WTC11 (cell line): ENCODE results near the gene MAGI2. TPM values are rescaled to one million over a fixed set of nuclear protein-coding genes. Genes with fewer than 3 reads are reported as not detected.

Experiments used
- ATAC-seq: fragments of 200-7000 bp; cut with Tn5 transposase; 2 replicates; pipeline ENCODE4 v1.10.0; 2021; ENCODE audit warnings: mild to moderate bottlenecking, moderate library complexity
- CTCF ChIA-PET: fragments of 300-600 bp; sonication (Branson Sonifier 250); formaldehyde crosslinking; loops from one replicate; lab custom pipeline; 2021; ENCODE audit warnings: antibody characterized with exemption; lab: Charles Lee
- POLR2A ChIA-PET: fragments of 350-600 bp; sonication (Branson Sonifier 250); formaldehyde crosslinking; loops from one replicate; lab custom pipeline; 2021; ENCODE audit warnings: antibody characterized with exemption; lab: Charles Lee
- DNase-seq: peaks from one replicate; pipeline ENCODE4 v3.0.0; 2021; ENCODE audit warnings: low spot score
- H3K27ac Mint-ChIP-seq: 2 replicates; pipeline ENCODE4 v1.8.0; 2021; ENCODE audit warnings: mixed read lengths
- H3K27me3 Mint-ChIP-seq: 2 replicates; pipeline ENCODE4 v1.8.0; 2021; ENCODE audit warnings: low read depth, mild to moderate bottlenecking, moderate library complexity, mixed read lengths
- H3K36me3 Mint-ChIP-seq: 2 replicates; pipeline ENCODE4 v1.8.0; 2021; ENCODE audit warnings: mixed read lengths
- H3K4me1 Mint-ChIP-seq: 2 replicates; pipeline ENCODE4 v1.8.0; 2022; ENCODE audit warnings: mixed read lengths
- H3K4me3 Mint-ChIP-seq: 2 replicates; pipeline ENCODE4 v1.8.0; 2021; ENCODE audit warnings: mild to moderate bottlenecking, moderate library complexity, mixed read lengths
- H3K9me3 Mint-ChIP-seq: 2 replicates; pipeline ENCODE4 v1.8.0; 2021; ENCODE audit warnings: mixed read lengths
- CREB1 ChIP-seq: sonication (generic); formaldehyde crosslinking; IDR thresholded peaks from 2 replicates; pipeline ENCODE4 v1.8.0; 2023; ENCODE audit warnings: mild to moderate bottlenecking, missing genetic modification reagents
- GRHL2 ChIP-seq: fragments of 250-450 bp; sonication (Bioruptor Pico); IDR thresholded peaks from 2 replicates; pipeline ENCODE4 v1.8.0; 2022; ENCODE audit warnings: mild to moderate bottlenecking, moderate library complexity; ENCODE audit not compliant: insufficient replicate concordance, severe bottlenecking
- NFE2L1 ChIP-seq: sonication (generic); formaldehyde crosslinking; IDR thresholded peaks from 2 replicates; pipeline ENCODE4 v1.8.1; 2023; ENCODE audit warnings: missing genetic modification reagents
- PRRX2 ChIP-seq: fragments of 250-450 bp; sonication (Bioruptor Pico); IDR thresholded peaks from 2 replicates; pipeline ENCODE4 v1.8.0; 2021; ENCODE audit warnings: mild to moderate bottlenecking
- RELA ChIP-seq: sonication (generic); formaldehyde crosslinking; IDR thresholded peaks from 2 replicates; pipeline ENCODE4 v1.8.1; 2022; ENCODE audit warnings: missing genetic modification reagents, mild to moderate bottlenecking, borderline replicate concordance
- RORB ChIP-seq: fragments of 250-450 bp; sonication (Bioruptor Pico); IDR thresholded peaks from 2 replicates; pipeline ENCODE4 v1.9.0; 2021; ENCODE audit warnings: mild to moderate bottlenecking
- SMAD4 ChIP-seq: sonication (generic); formaldehyde crosslinking; IDR thresholded peaks from 2 replicates; pipeline ENCODE4 v1.8.0; 2022; ENCODE audit warnings: mild to moderate bottlenecking, missing genetic modification reagents
- TP53 ChIP-seq: sonication (generic); formaldehyde crosslinking; IDR thresholded peaks from 2 replicates; pipeline ENCODE4 v1.8.1; 2023; ENCODE audit warnings: mild to moderate bottlenecking, missing genetic modification reagents
- ZNF121 ChIP-seq: sonication (generic); formaldehyde crosslinking; IDR thresholded peaks from 2 replicates; pipeline ENCODE4 v1.8.0; 2023; ENCODE audit warnings: missing genetic modification reagents
- ZNF232 ChIP-seq: sonication (generic); formaldehyde crosslinking; IDR thresholded peaks from 2 replicates; pipeline ENCODE4 v1.8.0; 2022; ENCODE audit warnings: mild to moderate bottlenecking, missing genetic modification reagents
- ZNF396 ChIP-seq: fragments of 250-450 bp; sonication (Bioruptor Pico); IDR thresholded peaks from 2 replicates; pipeline ENCODE4 v1.8.0; 2021; ENCODE audit warnings: mild to moderate bottlenecking, moderate library complexity, borderline replicate concordance
- ZNF423 ChIP-seq: fragments of 250-450 bp; sonication (Bioruptor Pico); IDR thresholded peaks from 2 replicates; pipeline ENCODE4 v2.1.2; 2022; ENCODE audit warnings: mild to moderate bottlenecking, moderate library complexity
- total RNA-seq: library from RNA; stranded (reverse); gene quantifications from 3 replicates; pipeline ENCODE4 v1.2.3, GENCODE V29; 2021
- TF ChIP-seq, protein P1 (sequence below): sonication (generic); formaldehyde crosslinking; IDR thresholded peaks from 2 replicates; pipeline ENCODE4 v1.8.1; 2023; ENCODE audit warnings: mild to moderate bottlenecking, missing genetic modification reagents
- TF ChIP-seq, protein P2 (sequence below): sonication (generic); formaldehyde crosslinking; IDR thresholded peaks from 2 replicates; pipeline ENCODE4 v1.8.0; 2023; ENCODE audit warnings: missing genetic modification reagents
- TF ChIP-seq, protein P3 (sequence below): fragments of 250-450 bp; sonication (Bioruptor Pico); IDR thresholded peaks from 2 replicates; pipeline ENCODE4 v1.9.0; 2021; ENCODE audit warnings: moderate library complexity, mild to moderate bottlenecking, inconsistent platforms, borderline replicate concordance
- TF ChIP-seq, protein P4 (sequence below): fragments of 250-450 bp; sonication (Bioruptor Pico); IDR thresholded peaks from 2 replicates; pipeline ENCODE4 v2.1.2; 2022; ENCODE audit warnings: mild to moderate bottlenecking, moderate library complexity
- TF ChIP-seq, protein P5 (sequence below): fragments of 250-450 bp; sonication (Bioruptor Pico); IDR thresholded peaks from 2 replicates; pipeline ENCODE4 v1.8.0; 2021; ENCODE audit warnings: mild to moderate bottlenecking
- TF ChIP-seq, protein P6 (sequence below): fragments of 250-450 bp; sonication (Bioruptor Pico); IDR thresholded peaks from 2 replicates; pipeline ENCODE4 v1.9.0; 2021; ENCODE audit warnings: mild to moderate bottlenecking
- TF ChIP-seq, protein P7 (sequence below): sonication (generic); formaldehyde crosslinking; IDR thresholded peaks from 2 replicates; pipeline ENCODE4 v1.8.1; 2022; ENCODE audit warnings: mild to moderate bottlenecking, moderate library complexity, missing genetic modification reagents

Gene MAGI2
- total RNA-seq, 1 experiment from 2014 or later, result 26.6 TPM

DNA sequence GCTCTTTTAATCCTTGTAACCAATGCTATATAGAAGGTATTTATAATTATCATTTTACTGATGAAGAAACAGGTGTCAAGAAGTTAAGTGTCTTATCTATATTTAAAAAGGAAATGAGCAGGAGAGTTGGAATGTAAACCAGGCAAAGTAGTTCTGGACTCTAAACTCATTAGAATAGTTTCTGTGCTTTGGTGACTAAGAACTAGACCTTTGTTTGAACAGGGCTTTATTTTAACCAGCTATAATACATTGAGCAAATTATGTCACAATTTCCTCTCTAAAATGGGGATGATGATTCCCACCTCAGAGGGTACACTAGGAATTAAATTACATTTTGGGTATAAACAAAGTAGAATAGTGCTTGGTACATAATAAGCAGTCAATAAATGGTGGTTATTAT lies 236.0 kb downstream of the MAGI2 start:
- TF ChIP-seq GRHL2 (CRISPR knock-in tag), result no peak
- no peak for TF ChIP-seq NFE2L1 (CRISPR knock-in tag)
- TF ChIP-seq ZNF396 (CRISPR knock-in tag), result no peak
- TF ChIP-seq, protein P1, sequence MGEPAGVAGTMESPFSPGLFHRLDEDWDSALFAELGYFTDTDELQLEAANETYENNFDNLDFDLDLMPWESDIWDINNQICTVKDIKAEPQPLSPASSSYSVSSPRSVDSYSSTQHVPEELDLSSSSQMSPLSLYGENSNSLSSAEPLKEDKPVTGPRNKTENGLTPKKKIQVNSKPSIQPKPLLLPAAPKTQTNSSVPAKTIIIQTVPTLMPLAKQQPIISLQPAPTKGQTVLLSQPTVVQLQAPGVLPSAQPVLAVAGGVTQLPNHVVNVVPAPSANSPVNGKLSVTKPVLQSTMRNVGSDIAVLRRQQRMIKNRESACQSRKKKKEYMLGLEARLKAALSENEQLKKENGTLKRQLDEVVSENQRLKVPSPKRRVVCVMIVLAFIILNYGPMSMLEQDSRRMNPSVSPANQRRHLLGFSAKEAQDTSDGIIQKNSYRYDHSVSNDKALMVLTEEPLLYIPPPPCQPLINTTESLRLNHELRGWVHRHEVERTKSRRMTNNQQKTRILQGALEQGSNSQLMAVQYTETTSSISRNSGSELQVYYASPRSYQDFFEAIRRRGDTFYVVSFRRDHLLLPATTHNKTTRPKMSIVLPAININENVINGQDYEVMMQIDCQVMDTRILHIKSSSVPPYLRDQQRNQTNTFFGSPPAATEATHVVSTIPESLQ (CRISPR knock-in tag), result no peak
- TF ChIP-seq CREB1 (CRISPR knock-in tag), result no peak
- no peak for TF ChIP-seq TP53 (CRISPR knock-in tag)
- TF ChIP-seq RELA, result no peak
- TF ChIP-seq, protein P2, sequence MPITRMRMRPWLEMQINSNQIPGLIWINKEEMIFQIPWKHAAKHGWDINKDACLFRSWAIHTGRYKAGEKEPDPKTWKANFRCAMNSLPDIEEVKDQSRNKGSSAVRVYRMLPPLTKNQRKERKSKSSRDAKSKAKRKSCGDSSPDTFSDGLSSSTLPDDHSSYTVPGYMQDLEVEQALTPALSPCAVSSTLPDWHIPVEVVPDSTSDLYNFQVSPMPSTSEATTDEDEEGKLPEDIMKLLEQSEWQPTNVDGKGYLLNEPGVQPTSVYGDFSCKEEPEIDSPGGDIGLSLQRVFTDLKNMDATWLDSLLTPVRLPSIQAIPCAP, result no peak
- TF ChIP-seq ZNF232, result no peak
- no peak for TF ChIP-seq SMAD4 (CRISPR knock-in tag)
- no peak for TF ChIP-seq RORB (CRISPR knock-in tag)
- TF ChIP-seq, protein P3, sequence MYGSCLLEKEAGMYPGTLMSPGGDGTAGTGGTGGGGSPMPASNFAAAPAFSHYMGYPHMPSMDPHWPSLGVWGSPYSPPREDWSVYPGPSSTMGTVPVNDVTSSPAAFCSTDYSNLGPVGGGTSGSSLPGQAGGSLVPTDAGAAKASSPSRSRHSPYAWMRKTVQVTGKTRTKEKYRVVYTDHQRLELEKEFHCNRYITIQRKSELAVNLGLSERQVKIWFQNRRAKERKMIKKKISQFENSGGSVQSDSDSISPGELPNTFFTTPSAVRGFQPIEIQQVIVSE (CRISPR knock-in tag), result no peak
- TF ChIP-seq, protein P4, sequence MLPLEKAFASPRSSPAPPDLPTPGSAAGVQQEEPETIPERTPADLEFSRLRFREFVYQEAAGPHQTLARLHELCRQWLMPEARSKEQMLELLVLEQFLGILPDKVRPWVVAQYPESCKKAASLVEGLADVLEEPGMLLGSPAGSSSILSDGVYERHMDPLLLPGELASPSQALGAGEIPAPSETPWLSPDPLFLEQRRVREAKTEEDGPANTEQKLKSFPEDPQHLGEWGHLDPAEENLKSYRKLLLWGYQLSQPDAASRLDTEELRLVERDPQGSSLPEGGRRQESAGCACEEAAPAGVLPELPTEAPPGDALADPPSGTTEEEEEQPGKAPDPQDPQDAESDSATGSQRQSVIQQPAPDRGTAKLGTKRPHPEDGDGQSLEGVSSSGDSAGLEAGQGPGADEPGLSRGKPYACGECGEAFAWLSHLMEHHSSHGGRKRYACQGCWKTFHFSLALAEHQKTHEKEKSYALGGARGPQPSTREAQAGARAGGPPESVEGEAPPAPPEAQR (CRISPR knock-in tag), result no peak
- TF ChIP-seq ZNF423 (CRISPR knock-in tag), result no peak
- no peak for TF ChIP-seq ZNF121 (CRISPR knock-in tag)
- TF ChIP-seq, protein P5, sequence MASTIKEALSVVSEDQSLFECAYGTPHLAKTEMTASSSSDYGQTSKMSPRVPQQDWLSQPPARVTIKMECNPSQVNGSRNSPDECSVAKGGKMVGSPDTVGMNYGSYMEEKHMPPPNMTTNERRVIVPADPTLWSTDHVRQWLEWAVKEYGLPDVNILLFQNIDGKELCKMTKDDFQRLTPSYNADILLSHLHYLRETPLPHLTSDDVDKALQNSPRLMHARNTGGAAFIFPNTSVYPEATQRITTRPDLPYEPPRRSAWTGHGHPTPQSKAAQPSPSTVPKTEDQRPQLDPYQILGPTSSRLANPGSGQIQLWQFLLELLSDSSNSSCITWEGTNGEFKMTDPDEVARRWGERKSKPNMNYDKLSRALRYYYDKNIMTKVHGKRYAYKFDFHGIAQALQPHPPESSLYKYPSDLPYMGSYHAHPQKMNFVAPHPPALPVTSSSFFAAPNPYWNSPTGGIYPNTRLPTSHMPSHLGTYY (CRISPR knock-in tag), result no peak
- no peak for TF ChIP-seq PRRX2 (CRISPR knock-in tag)
- TF ChIP-seq, protein P6, sequence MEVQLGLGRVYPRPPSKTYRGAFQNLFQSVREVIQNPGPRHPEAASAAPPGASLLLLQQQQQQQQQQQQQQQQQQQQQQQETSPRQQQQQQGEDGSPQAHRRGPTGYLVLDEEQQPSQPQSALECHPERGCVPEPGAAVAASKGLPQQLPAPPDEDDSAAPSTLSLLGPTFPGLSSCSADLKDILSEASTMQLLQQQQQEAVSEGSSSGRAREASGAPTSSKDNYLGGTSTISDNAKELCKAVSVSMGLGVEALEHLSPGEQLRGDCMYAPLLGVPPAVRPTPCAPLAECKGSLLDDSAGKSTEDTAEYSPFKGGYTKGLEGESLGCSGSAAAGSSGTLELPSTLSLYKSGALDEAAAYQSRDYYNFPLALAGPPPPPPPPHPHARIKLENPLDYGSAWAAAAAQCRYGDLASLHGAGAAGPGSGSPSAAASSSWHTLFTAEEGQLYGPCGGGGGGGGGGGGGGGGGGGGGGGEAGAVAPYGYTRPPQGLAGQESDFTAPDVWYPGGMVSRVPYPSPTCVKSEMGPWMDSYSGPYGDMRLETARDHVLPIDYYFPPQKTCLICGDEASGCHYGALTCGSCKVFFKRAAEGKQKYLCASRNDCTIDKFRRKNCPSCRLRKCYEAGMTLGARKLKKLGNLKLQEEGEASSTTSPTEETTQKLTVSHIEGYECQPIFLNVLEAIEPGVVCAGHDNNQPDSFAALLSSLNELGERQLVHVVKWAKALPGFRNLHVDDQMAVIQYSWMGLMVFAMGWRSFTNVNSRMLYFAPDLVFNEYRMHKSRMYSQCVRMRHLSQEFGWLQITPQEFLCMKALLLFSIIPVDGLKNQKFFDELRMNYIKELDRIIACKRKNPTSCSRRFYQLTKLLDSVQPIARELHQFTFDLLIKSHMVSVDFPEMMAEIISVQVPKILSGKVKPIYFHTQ (CRISPR knock-in tag), result no peak
- TF ChIP-seq, protein P7, sequence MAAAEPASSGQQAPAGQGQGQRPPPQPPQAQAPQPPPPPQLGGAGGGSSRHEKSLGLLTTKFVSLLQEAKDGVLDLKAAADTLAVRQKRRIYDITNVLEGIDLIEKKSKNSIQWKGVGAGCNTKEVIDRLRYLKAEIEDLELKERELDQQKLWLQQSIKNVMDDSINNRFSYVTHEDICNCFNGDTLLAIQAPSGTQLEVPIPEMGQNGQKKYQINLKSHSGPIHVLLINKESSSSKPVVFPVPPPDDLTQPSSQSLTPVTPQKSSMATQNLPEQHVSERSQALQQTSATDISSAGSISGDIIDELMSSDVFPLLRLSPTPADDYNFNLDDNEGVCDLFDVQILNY (CRISPR knock-in tag), result no peak
- Mint-ChIP-seq H3K4me3 (no peak overlapping the region), H3K4me1 (peaks cover 3% of the 10 kb centered on the region), H3K9me3 (no peaks in the 10 kb centered on the region), H3K27me3 (no peaks in the 10 kb centered on the region), H3K27ac (no peak overlapping the region), H3K36me3 (no peaks in the 10 kb centered on the region)
- ATAC-seq, result no peak
- CTCF ChIA-PET, result no interaction called here
- POLR2A ChIA-PET, result no interaction called here
- no peak for DNase-seq
